Stimulated activated CD4-positive, alpha-beta T cell treated with anti-CD3 and anti-CD28 coated beads, Interleukin-4, amount 100 ng/mL, for 4 hours (primary cell): ENCODE data around the gene DOCK4.

Experiments used
- DNase-seq, 2 experiments: peaks; one replicate each; pipeline ENCODE4 v3.0.0-alpha.2; 2020

Gene DOCK4

DNA sequence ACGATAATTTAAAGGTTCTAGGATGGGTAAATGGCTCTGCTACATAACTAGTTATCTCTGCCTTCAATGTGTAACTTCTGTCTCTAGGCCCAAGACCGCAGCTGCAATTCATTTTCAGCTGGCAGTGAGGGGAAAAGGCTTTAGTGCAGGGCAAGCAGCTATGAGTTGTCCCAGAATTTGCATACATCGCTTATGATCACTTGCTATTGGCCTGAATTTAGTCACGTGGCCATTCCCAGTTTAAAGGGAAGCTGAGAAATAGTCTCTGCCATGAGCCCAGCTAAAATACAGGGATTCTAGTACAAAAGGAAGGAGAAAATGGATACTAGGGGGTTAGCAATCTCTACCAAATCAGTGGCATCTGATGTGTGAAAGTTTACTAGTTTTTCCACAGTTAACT, 498.1 kb downstream of the DOCK4 start:
- DNase-seq, result no peak

DNA sequence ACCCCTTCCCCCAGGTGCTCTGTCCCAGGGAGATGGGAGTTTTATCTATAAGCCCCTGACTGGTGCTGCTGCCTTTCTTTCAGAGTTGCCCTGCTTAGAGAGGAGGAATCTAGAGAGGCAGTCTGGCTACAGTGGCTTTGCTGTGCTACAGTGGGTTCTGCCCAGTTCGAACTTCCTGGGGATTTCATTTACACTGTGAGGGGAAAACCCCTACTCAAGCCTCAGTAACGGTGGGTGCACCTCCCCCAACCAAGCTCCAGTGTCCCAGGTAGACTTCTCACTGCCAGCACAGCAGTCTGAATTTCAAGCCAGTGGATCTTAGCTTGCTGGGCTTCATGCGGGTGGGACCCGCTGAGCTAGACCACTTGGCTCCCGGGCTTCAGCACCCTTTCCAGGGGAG, 500.4 kb downstream of the DOCK4 start:
- no peak for DNase-seq

DNA sequence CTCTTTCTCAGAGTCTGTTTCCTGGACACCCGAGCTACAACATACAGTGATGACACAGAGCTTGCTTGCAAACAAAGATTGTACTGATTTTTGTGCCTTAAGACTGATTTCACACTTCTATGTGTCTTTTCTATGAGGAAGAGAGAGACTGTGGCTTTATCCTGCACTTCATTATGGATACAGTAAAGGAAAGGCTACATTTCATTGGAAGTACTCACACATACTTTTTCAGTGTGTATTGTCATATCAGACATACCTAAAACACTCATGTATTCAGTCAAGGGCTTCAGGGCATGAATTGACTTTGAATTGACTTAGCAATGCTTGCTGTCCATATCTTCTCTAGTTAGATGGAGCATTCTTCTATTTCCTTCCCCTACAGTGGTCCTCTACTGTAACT, 508.4 kb downstream of the DOCK4 start:
- DNase-seq, result no peak

DNA sequence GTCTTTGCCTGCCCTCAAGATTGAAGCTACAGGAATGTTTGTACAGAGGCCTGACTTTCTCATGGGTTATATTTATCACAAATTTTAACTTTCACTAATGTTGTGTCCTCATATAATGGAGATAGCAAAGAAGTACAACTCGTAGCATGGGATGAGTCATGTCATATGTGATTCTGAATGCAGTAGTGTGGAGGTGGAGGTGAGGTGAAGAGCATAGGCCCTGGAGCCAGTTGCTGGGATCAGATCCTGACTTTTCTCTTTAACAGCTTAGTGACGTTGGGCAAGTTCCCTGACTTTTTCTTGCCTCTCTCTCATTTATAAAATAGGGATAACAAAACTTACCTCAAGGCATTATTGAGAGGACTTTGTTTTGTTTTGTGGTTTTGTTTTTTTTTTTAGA, 511.8 kb downstream of the DOCK4 start:
- DNase-seq, result no peak

DNA sequence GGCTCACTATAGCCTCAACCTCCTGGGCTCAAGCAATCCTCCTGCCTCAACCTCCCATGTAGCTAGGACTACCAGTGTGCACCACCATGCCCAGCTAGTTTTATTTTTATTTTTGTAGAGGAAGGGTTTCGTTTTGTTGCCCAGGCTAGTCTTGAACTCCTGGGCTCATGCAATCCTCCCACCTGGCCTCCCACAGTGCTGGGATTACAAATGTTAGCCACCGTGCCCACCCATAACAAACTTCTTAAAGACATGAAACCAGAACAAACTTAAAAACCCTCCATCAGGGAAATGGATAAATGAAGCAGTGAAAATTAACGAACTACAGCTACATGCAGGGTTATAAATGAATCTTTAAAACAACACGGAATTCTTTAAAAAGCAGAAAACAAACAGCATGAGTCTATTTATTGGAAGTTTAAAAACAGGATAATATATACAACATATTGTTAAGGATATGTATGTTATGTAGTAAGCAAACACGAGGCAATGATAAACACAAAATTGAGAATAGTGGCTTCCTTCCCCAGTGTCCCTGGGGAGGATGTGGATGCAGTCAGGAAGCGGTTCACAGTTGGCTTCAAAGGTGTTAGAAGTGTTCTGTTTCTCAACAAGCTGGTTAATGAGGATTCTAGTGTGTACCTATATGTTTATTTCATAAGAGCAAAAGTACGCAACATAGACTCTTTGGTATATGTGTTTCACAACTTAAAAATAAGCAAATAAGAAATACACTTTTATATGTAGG, 515.7 kb downstream of the DOCK4 start:
- DNase-seq, result no peak

DNA sequence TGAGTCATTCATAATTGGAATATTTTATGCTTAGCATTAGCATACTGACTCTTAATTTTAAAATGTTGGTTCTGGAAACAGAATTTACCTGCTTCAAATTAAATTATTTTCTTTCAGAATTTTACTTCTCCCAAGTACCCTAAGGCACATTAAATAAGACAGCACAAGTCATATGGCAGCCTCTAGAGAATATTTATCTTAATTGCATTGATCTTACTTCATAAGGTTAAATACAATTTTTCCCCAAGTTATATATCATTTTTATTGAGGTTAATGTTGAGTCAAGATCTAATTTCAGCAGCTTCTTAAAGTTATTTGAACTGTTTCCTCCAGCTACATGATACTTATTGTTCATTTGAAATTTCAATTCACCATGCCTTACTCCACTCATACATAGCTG, 520.9 kb downstream of the DOCK4 start:
- no peak for DNase-seq

DNA sequence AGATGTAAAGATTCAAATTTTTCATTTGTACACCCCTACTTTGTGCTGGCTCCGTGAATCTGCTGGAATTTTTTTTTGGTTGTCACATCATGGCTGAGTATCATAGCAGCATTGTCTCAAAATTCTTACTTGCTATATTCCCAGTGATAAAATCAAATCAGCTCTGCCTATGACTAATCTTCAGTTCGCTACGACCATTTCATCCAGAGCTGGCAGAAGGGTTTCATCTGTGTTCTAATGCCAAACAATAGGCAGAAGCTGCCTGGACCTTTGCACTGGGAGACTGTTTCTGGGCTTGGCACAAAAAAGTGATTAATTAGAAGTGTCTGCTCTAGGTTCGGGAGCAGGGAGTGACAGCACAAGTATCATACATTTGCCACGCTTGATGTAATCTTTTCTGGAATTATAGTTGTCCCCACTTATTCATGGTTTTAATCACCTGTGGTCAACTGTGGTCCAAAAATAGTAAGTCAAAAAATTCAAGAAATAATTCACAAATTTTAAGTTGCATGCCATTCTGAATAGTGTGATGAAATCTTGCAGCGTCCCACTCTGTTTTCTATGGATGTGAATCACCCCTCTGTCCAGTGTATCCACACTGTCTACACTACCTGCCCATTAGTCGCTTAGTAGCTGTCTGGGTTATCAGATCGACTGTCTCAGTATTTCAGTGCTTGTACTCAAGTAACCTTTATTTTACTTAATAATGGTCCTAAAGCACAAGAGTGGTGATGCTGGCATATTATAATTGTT, 523.4 kb downstream of the DOCK4 start:
- DNase-seq, result no peak

DNA sequence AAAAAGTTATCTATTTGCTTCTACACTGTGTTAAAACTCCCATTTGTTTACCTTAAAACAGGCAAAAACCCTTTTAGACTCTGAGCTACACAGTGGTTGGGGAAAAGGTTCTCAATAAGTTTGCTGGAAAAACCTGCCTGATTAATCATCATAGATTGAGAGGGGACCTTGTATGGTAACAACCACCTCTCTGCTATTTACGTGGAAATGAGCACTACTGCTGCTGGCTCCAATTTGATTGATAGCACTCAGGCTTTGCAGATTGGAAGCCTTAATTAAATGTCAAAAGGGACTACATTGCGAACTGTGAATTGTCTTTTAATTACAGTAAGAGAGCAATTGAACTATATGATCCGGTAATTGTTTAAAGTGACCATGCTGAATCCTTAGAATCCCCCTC, 525.0 kb downstream of the DOCK4 start:
- no peak for DNase-seq

DNA sequence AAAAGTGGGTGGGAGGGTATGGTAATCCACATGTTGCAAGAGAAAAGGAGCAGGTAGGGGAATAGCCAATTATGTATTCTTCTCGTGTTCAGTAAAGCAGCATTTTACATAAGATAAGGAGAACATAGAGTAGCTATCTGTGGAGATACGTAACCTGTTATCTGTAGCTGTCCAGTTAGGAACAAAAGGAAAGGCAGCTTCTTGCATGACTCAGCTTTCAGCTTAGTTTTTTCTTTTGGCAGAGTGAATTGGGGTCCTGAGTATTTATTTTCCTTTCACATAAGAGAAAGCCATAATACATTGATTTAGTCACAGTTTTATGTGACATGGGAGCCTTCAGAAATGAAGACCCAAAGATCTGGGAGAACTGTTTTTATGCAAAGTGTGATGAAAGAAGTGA, 527.2 kb downstream of the DOCK4 start:
- DNase-seq, result no peak

DNA sequence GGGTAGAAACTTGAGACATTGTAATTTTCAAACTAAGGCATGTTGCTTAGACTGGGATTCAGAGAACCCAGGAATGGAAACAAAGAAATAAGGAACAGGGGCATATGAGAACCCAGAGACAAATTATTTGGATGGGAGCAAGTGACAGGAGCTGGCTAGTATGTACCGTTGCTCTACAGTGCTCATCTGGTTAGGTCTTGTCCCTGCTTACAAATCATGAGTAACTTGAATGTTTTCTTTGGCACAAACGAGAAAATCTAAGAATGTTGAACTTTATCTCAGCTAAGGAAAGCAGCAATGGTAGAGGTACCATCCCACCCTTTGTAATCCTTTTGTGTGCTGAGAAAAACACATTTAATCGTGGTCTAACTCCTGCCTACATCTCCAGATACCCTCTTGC, 527.9 kb downstream of the DOCK4 start:
- DNase-seq, result no peak

DNA sequence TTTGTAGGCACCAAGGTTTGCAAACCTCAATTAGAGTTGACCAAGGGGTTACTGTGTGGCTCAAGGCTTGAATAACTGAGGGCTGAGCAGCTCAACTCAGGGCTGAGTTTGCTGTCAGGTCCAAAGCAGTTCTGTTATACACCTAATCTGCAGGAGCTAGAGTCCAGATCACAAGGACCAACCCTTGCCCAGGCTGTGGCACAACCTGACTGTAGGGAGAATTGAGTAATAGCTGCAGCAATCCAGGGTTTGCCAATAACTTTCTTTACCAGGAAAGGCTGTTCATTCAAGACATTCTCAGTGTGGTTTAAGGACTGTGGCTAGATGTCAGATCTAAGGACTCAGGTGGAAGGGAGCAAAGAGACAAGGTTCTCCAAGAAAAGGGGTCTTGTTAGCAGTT, 528.4 kb downstream of the DOCK4 start:
- no peak for DNase-seq

DNA sequence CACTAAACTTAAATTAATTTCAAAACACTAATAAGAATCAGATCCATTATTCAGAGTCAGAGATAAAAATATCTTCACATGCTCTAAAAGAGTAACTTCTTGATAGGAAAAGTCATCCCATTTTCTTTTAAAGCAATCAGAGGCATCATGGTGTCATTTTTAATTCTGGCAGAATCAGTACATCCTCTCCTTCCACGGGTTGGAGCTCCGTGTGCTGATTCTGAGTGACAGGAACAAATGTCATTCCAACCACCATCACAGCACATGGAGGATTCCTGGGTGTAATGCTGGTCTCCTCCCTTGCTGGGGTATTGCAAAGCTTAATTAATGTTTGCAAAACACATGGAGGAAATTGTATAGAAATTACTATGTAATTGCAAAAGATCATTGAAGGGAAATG, 529.4 kb downstream of the DOCK4 start:
- DNase-seq, result no peak
